GM12864 (cell line): Measurements from ENCODE around the gene PCYT2.

Source experiments
- DNase-seq: peaks from one replicate; pipeline ENCODE4 v3.0.0-alpha.2; 2011; ENCODE audit warnings: low read depth
- H3K4me3 ChIP-seq: 2 replicates; pipeline ENCODE4 v1.5.1; 2011; ENCODE audit warnings: mild to moderate bottlenecking, low read depth, low read length, control low read depth
- TF ChIP-seq, protein P1 (sequence below): IDR thresholded peaks from 2 replicates; pipeline ENCODE4 v1.5.1; 2011; ENCODE audit warnings: low read depth, mild to moderate bottlenecking, moderate library complexity, low read length, control low read depth, inconsistent platforms; ENCODE audit errors: missing control alignments

The PCYT2 gene

DNA sequence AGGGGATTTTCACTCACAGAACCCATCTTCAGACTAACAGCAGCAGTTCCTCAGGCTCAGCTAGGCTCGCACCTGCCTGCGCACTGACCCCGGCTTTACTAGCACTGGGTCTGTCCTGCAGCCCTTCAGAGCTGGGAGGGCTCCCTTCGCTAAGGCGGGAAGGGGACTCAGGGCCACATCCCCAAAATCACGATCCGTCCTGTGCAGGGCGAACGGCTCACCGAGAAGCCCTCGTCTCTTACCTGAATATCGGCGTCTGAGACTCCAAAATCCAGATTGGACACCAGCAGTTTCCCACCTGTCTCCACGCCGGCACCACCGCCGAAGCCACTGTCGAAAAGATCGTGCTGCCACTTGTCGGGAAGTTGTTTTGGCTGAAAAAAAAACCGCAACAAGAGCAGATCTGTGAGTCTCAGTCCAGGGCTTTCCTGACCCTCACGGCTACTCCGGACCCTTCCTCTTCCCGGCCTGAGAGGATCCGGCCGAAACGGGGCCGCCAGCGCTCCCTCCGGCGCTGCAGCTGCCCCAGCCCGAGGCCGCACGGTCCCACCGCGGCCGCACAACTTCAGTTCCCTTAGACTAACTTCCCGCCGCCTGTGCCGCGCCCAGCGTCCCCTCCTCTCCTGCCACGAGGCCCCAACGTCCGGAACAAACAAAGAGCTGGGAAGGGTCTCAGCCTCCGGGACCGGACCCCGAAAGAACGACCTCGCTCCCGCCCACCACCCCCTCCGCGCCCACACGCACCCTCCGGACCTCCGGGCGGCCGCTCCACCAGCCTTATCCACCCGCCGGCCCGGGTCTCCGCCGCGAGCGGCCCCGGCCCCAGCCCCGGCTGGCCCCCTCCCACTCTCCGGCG, 20.5 kb downstream of the PCYT2 start:
- TF ChIP-seq, protein P1, sequence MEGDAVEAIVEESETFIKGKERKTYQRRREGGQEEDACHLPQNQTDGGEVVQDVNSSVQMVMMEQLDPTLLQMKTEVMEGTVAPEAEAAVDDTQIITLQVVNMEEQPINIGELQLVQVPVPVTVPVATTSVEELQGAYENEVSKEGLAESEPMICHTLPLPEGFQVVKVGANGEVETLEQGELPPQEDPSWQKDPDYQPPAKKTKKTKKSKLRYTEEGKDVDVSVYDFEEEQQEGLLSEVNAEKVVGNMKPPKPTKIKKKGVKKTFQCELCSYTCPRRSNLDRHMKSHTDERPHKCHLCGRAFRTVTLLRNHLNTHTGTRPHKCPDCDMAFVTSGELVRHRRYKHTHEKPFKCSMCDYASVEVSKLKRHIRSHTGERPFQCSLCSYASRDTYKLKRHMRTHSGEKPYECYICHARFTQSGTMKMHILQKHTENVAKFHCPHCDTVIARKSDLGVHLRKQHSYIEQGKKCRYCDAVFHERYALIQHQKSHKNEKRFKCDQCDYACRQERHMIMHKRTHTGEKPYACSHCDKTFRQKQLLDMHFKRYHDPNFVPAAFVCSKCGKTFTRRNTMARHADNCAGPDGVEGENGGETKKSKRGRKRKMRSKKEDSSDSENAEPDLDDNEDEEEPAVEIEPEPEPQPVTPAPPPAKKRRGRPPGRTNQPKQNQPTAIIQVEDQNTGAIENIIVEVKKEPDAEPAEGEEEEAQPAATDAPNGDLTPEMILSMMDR: no peak
- no peak for DNase-seq
- H3K4me3 ChIP-seq: peak overlapping the region; percentile 87

DNA sequence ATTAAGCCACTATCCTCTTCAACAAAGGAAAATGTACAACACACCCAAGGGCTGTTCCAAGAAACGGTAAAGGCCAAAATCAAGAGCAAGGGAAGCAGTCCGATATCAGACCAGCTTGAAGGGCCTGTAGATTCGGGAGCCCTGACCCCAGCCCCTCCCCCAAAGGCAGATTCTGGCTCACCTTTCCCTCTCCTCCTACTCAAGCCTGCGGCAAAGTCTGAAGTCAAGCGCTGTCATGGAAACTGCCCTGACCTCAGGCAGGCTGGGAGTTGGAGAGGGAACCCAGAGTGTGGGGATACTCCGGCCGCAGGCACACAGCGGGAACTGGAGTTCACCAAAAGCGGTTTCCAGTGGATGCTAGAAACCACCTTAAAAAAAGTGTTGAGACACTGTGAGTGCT, 21.6 kb downstream of the PCYT2 start:
- TF ChIP-seq, protein P1: no peak
- H3K4me3 ChIP-seq: peak overlapping the region; percentile 87; the same call in 1 of the 2 replicates
- DNase-seq: no peak

DNA sequence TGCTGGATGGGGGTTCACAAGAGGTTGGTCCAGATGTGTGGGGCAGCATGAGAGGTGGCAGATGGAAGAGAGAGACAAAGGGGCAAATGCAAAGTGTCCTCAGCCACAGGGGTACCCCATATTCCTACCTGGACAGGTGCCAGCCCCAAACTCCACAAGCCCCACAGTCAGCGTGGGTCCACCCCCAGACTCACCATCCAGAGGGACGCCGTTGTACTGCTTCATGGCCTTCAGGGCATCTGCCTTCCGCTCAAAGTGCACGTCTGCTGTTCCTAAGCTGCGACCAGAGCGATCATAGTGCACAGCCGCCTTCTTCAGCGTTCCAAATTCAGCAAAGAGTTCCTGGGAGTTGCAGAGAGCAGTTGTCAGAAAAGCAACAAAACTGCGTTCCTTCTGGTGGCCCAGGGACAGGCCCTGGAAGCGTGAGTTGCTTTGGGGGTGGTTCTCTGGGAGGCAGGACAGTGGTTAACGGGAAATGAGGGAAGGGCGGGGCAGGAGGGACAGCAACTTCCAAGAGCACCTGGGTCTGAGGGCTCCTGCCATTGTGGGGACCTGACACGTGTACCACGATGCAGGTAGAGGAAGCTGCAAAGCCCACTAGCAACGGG, 22.1 kb downstream of the PCYT2 start:
- no peak overlapping the region for H3K4me3 ChIP-seq

DNA sequence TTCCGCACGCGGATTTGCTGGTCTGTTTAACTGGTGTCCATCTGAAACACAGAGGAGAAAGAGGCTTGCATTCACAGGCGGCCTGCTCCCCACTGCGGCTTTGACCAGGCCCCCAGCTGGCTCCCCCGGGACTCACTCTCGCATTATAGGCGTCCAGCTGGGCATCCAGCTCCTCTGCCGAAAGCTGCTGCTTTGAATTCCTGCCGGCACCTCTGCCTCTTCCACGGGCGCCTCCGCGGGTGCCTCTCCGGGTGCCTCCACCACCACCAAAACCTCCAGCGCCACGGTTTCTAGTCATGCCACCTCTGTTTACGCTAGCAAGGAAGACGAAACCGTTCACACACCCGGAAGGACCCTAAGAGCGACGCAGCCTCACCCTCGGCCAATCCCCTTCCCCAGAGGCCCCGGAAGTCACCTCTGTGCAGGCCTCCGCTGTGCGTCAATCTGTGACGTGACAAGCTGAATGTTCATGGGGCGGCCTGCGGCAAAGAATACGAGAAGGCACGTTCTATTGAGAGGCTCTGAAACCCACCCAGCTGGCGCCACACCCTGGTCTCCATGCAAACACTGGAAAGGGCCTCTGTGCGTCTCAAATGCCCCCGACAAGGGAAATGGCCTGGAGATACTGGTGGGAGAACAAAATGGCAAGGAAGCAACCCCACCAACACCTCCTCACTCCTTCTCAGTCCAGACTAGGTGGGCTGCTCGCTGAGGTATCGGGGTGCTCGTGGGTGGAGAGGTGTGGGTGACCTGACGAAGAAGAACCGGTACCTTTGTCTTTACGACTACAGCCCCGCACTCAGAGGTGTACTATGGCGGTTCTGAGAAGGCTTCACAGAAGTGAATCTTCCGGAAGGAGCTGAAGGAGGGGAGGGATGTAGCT, 22.9 kb downstream of the PCYT2 start:
- TF ChIP-seq, protein P1: no peak
- no peak for DNase-seq
- H3K4me3 ChIP-seq: no peak overlapping the region

More for the DNA sequence above, 22.1 kb downstream of the PCYT2 start:
- DNase-seq: no peak
- TF ChIP-seq, protein P1: no peak

DNA sequence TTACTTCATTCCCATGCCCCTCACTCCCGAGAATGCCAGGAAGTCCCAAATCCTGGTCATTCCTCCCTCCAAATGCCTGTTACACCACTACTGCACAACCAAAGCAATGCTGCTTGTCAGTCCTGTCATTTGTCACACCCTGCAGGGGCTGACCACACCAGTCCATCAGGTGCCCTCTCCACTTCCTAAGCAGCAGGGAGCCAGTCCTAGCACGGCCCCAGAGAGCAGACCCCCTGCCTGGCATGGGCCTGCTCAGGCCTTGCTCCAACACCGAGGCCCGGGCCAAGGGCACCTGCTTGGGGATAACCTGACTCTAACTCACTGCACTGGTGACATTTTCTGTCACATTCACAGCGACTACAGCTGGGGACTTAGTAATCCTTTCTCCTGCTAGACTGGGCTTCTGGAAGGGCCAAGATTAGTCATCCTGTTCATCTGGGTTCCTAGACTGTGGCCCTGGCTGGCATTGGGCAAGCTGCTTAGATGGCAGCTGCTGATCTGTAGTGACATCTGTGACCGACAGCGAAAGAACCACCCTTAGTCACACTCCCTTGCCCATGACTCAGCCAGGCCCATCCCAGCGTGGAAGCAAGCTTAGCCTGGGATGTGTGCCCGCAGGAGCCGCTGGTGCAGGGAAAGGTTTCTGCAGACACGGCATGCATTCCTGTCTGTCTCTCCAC, 25.2 kb downstream of the PCYT2 start:
- TF ChIP-seq, protein P1: no peak
- DNase-seq: no peak

DNA sequence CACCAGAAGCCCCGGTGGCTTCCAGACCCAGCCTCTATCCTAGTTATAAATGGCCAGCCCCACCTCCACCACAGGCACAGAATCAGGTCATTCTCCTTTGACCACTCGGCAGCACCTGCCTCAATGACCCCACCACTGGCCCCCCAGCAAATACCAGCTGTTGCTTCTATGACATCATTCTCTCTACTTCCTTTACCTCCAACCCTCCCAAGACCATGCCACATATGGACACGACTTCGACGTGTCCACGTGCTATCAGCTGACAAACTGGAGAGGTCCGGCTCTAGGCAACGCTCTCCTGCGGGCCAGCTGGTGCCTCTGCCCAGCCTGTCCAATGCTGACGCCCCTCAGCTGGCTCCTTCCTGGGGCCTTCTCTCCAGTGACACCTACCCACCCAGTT, 25.7 kb downstream of the PCYT2 start:
- TF ChIP-seq, protein P1: no peak
- no peak overlapping the region for H3K4me3 ChIP-seq
- no peak for DNase-seq

More for the DNA sequence above, 25.2 kb downstream of the PCYT2 start:
- H3K4me3 ChIP-seq: no peak overlapping the region
